HEK293 (cell line): Measurements from ENCODE around the gene TMEM138.
"Not testable (repeated sequence)": the region's sequence is repeated elsewhere in the genome, so short reads cannot be mapped to it uniquely, and the experiment has no call there.

Experiments
- MYNN ChIP-seq: fragments of 450-650 bp; formaldehyde crosslinking; IDR thresholded peaks from 2 replicates; pipeline ENCODE4 v1.5.1; 2016; ENCODE audit warnings: missing biosample characterization, missing genetic modification characterization, borderline replicate concordance
- ZBTB20 ChIP-seq: fragments of 450-650 bp; formaldehyde crosslinking; IDR thresholded peaks from 2 replicates; pipeline ENCODE4 v1.5.1; 2016; ENCODE audit warnings: missing biosample characterization, missing genetic modification characterization
- ZNF157 ChIP-seq: fragments of 450-650 bp; formaldehyde crosslinking; IDR thresholded peaks from 2 replicates; pipeline ENCODE4 v1.5.1; 2016; ENCODE audit warnings: missing biosample characterization, missing genetic modification characterization
- ZNF473 ChIP-seq: fragments of 450-650 bp; formaldehyde crosslinking; IDR thresholded peaks from 2 replicates; pipeline ENCODE4 v1.5.1; 2017; ENCODE audit warnings: missing biosample characterization, missing genetic modification characterization
- ZNF501 ChIP-seq: fragments of 450-650 bp; formaldehyde crosslinking; IDR thresholded peaks from 2 replicates; pipeline ENCODE4 v1.5.1; 2016; ENCODE audit warnings: missing biosample characterization, missing genetic modification characterization
- ZNF529 ChIP-seq: fragments of 450-650 bp; formaldehyde crosslinking; IDR thresholded peaks from 2 replicates; pipeline ENCODE4 v1.5.1; 2017; ENCODE audit warnings: missing genetic modification characterization, missing biosample characterization; ENCODE audit not compliant: insufficient replicate concordance
- ZNF558 ChIP-seq: fragments of 450-650 bp; formaldehyde crosslinking; IDR thresholded peaks from 2 replicates; pipeline ENCODE4 v1.5.1; 2016; ENCODE audit warnings: missing biosample characterization, missing genetic modification characterization
- ZNF561 ChIP-seq: fragments of 450-650 bp; IDR thresholded peaks from 2 replicates; pipeline ENCODE4 v1.5.1; 2018; ENCODE audit warnings: missing biosample characterization, missing genetic modification characterization, borderline replicate concordance
- TF ChIP-seq, protein P1 (sequence below): fragments of 450-650 bp; formaldehyde crosslinking; IDR thresholded peaks from 2 replicates; pipeline ENCODE4 v1.5.1; 2016; ENCODE audit warnings: missing biosample characterization, missing genetic modification characterization
- TF ChIP-seq, protein P2 (sequence below): fragments of 450-650 bp; formaldehyde crosslinking; conservative IDR thresholded peaks from 2 replicates; pipeline ENCODE4 v1.5.1; 2016; ENCODE audit warnings: low read depth, missing biosample characterization, missing genetic modification characterization

DNA sequence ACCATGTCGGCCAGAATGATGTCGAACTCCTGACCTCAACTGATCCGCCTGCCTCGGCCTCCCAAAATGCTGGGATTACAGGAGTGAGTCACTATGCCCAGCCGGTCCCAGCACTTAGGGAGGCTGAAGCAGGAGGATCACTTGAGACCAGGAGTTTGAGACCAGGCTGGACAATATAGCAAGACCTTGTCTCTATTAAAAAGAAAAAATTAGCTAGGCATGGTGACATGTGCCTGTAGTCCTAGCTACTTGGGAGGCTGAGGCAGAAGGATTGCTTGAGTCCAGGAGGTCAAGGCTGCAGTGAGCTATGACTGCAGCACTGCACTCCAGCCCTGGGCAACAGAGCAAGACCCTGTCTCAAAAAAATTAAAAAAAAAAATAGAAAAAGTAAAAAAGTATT lies 21.7 kb downstream of the TMEM138 start:
- TF ChIP-seq, protein P1, sequence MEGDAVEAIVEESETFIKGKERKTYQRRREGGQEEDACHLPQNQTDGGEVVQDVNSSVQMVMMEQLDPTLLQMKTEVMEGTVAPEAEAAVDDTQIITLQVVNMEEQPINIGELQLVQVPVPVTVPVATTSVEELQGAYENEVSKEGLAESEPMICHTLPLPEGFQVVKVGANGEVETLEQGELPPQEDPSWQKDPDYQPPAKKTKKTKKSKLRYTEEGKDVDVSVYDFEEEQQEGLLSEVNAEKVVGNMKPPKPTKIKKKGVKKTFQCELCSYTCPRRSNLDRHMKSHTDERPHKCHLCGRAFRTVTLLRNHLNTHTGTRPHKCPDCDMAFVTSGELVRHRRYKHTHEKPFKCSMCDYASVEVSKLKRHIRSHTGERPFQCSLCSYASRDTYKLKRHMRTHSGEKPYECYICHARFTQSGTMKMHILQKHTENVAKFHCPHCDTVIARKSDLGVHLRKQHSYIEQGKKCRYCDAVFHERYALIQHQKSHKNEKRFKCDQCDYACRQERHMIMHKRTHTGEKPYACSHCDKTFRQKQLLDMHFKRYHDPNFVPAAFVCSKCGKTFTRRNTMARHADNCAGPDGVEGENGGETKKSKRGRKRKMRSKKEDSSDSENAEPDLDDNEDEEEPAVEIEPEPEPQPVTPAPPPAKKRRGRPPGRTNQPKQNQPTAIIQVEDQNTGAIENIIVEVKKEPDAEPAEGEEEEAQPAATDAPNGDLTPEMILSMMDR (tag by site-specific recombination): not testable (repeated sequence)
- not testable (repeated sequence) for TF ChIP-seq ZNF501 (tag by site-specific recombination); ZNF558; MYNN (tag by site-specific recombination); ZNF473 (tag by site-specific recombination); ZNF529 (tag by site-specific recombination); ZNF561 (tag by site-specific recombination); ZBTB20; ZNF157
- TF ChIP-seq, protein P2, sequence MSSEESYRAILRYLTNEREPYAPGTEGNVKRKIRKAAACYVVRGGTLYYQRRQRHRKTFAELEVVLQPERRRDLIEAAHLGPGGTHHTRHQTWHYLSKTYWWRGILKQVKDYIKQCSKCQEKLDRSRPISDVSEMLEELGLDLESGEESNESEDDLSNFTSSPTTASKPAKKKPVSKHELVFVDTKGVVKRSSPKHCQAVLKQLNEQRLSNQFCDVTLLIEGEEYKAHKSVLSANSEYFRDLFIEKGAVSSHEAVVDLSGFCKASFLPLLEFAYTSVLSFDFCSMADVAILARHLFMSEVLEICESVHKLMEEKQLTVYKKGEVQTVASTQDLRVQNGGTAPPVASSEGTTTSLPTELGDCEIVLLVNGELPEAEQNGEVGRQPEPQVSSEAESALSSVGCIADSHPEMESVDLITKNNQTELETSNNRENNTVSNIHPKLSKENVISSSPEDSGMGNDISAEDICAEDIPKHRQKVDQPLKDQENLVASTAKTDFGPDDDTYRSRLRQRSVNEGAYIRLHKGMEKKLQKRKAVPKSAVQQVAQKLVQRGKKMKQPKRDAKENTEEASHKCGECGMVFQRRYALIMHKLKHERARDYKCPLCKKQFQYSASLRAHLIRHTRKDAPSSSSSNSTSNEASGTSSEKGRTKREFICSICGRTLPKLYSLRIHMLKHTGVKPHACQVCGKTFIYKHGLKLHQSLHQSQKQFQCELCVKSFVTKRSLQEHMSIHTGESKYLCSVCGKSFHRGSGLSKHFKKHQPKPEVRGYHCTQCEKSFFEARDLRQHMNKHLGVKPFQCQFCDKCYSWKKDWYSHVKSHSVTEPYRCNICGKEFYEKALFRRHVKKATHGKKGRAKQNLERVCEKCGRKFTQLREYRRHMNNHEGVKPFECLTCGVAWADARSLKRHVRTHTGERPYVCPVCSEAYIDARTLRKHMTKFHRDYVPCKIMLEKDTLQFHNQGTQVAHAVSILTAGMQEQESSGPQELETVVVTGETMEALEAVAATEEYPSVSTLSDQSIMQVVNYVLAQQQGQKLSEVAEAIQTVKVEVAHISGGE (tag by site-specific recombination): not testable (repeated sequence)
